HCT116 (cell line): ENCODE results near the gene SRSF2.

Experiments used
- EZH2 ChIP-seq: fragments of 200-600 bp; sonication (generic); IDR thresholded peaks from 2 replicates; pipeline ENCODE4 v1.6.1; 2017; ENCODE audit warnings: antibody characterized with exemption, mixed run types
- EZH2phosphoT487 ChIP-seq: fragments of 200-600 bp; IDR thresholded peaks from 2 replicates; pipeline ENCODE4 v1.6.1; 2018; ENCODE audit warnings: antibody characterized with exemption, borderline replicate concordance
- POLR2A ChIP-seq: IDR thresholded peaks from 2 replicates; pipeline ENCODE4 v1.7.0; 2011; ENCODE audit warnings: borderline replicate concordance; ENCODE audit not compliant: insufficient read depth, insufficient read length; ENCODE audit errors: extremely low read depth
- POLR2AphosphoS5 ChIP-seq: IDR thresholded peaks from 2 replicates; pipeline ENCODE4 v1.6.1; 2011; ENCODE audit warnings: mild to moderate bottlenecking, low read depth, low read length, moderate library complexity
- RAD21 ChIP-seq: IDR thresholded peaks from 2 replicates; pipeline ENCODE4 v1.6.1; 2012; ENCODE audit warnings: low read depth, mild to moderate bottlenecking
- TCF7L2 ChIP-seq: IDR thresholded peaks from 2 replicates; pipeline ENCODE4 v1.7.0; 2011; ENCODE audit warnings: borderline replicate concordance, inconsistent platforms; ENCODE audit not compliant: insufficient read depth, insufficient read length; ENCODE audit errors: extremely low read depth
- YY1 ChIP-seq: IDR thresholded peaks from 2 replicates; pipeline ENCODE4 v1.6.1; 2011; ENCODE audit warnings: low read length, low read depth, moderate library complexity, mild to moderate bottlenecking; ENCODE audit not compliant: insufficient replicate concordance; ENCODE audit errors: extremely low read depth
- ZNF274 ChIP-seq: fragments of 200-500 bp; sonication (Bioruptor generic); IDR thresholded peaks from 2 replicates; pipeline ENCODE4 v1.6.1; 2014; ENCODE audit warnings: mild to moderate bottlenecking, low read depth, low read length, inconsistent platforms
- TF ChIP-seq, protein P1 (sequence below): IDR thresholded peaks from 2 replicates; pipeline ENCODE4 v1.6.1; 2011; ENCODE audit warnings: mild to moderate bottlenecking, low read length, moderate library complexity; ENCODE audit not compliant: insufficient replicate concordance; ENCODE audit errors: extremely low read depth
- TF ChIP-seq, protein P2 (sequence below), 3 experiments: fragments of 200-600 bp in 1 of 3; sonication (generic) in 1 of 3; IDR thresholded peaks in 2 of 3; conservative IDR thresholded peaks in 1 of 3; 2 replicates each; pipeline ENCODE4 v1.5.1; 2012 to 2017; ENCODE audit warnings: low read depth in 2 of 3, low read length in 2 of 3, antibody characterized with exemption in 1 of 3, borderline replicate concordance in 1 of 3, control low read depth in 1 of 3, mild to moderate bottlenecking in 1 of 3, mixed read lengths in 1 of 3, mixed run types in 1 of 3, moderate library complexity in 1 of 3; ENCODE audit not compliant: insufficient read depth in 1 of 3
- TF ChIP-seq, protein P3 (sequence below): IDR thresholded peaks from 2 replicates; pipeline ENCODE4 v1.6.1; 2012
- TF ChIP-seq, protein P4 (sequence below): IDR thresholded peaks from 2 replicates; pipeline ENCODE4 v1.6.1; 2012

DNA sequence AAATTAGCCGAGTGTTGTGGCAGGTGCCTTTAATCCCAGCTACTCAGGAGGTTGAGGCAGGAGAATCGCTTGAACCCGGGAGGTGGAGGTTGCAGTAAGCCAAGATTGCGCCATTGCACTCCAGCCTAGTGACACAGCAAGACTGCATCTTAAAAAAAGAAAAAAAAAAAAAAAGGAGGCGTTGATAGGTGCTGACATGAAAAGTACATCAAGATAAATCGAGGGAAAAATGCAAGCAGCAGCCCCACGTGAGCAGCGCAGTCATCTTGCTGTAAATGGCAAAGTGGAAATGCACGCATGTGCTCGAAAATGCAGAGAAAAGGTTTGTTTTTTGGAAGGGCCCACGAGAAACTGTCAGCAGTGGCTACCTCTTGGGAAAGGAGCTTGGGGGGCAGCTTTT is 47.3 kb downstream of the SRSF2 start:
- TF ChIP-seq, protein P1, sequence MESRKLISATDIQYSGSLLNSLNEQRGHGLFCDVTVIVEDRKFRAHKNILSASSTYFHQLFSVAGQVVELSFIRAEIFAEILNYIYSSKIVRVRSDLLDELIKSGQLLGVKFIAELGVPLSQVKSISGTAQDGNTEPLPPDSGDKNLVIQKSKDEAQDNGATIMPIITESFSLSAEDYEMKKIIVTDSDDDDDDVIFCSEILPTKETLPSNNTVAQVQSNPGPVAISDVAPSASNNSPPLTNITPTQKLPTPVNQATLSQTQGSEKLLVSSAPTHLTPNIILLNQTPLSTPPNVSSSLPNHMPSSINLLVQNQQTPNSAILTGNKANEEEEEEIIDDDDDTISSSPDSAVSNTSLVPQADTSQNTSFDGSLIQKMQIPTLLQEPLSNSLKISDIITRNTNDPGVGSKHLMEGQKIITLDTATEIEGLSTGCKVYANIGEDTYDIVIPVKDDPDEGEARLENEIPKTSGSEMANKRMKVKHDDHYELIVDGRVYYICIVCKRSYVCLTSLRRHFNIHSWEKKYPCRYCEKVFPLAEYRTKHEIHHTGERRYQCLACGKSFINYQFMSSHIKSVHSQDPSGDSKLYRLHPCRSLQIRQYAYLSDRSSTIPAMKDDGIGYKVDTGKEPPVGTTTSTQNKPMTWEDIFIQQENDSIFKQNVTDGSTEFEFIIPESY = no peak
- TF ChIP-seq EZH2phosphoT487 (no peak), POLR2AphosphoS5 (no peak), YY1 (no peak), POLR2A (no peak), EZH2 (no peak), RAD21 (no peak), ZNF274 (no peak), TCF7L2 (no peak)
- TF ChIP-seq, protein P2, sequence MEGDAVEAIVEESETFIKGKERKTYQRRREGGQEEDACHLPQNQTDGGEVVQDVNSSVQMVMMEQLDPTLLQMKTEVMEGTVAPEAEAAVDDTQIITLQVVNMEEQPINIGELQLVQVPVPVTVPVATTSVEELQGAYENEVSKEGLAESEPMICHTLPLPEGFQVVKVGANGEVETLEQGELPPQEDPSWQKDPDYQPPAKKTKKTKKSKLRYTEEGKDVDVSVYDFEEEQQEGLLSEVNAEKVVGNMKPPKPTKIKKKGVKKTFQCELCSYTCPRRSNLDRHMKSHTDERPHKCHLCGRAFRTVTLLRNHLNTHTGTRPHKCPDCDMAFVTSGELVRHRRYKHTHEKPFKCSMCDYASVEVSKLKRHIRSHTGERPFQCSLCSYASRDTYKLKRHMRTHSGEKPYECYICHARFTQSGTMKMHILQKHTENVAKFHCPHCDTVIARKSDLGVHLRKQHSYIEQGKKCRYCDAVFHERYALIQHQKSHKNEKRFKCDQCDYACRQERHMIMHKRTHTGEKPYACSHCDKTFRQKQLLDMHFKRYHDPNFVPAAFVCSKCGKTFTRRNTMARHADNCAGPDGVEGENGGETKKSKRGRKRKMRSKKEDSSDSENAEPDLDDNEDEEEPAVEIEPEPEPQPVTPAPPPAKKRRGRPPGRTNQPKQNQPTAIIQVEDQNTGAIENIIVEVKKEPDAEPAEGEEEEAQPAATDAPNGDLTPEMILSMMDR (IDR thresholded peaks at IDR 0.05 in 2 of 3, conservative IDR thresholded peaks at IDR 0.05 in 1 of 3; ENCODE audit: borderline replicate concordance in 1 of 3, insufficient read depth in 1 of 3, low read depth in 2 of 3, low read length in 2 of 3) = no peak
- TF ChIP-seq, protein P3, sequence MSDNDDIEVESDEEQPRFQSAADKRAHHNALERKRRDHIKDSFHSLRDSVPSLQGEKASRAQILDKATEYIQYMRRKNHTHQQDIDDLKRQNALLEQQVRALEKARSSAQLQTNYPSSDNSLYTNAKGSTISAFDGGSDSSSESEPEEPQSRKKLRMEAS = no peak
- TF ChIP-seq, protein P4, sequence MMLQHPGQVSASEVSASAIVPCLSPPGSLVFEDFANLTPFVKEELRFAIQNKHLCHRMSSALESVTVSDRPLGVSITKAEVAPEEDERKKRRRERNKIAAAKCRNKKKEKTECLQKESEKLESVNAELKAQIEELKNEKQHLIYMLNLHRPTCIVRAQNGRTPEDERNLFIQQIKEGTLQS = no peak
